Trophoblast cell (in vitro differentiated cells and primary cell): ENCODE data around the gene PRKRIP1.

Experiments
- DNase-seq, 2 donors: peaks; one replicate each; pipeline ENCODE4 v3.0.0-alpha.2; 2016
- H2AFZ ChIP-seq: 2 replicates; pipeline ENCODE4 v1.6.1; 2013; ENCODE audit warnings: low read length, moderate library complexity, mild to moderate bottlenecking; ENCODE audit not compliant: insufficient read depth, poor library complexity
- H2AK5ac ChIP-seq: 2 replicates; pipeline ENCODE4 v1.6.1; 2013; ENCODE audit warnings: mild to moderate bottlenecking, low read length
- H2BK120ac ChIP-seq: 2 replicates; pipeline ENCODE4 v1.6.1; 2013; ENCODE audit warnings: low read length, mild to moderate bottlenecking, moderate library complexity; ENCODE audit not compliant: insufficient read depth, poor library complexity
- H2BK12ac ChIP-seq: 2 replicates; pipeline ENCODE4 v1.6.1; 2013; ENCODE audit warnings: mild to moderate bottlenecking, low read length, moderate library complexity
- H2BK5ac ChIP-seq: 2 replicates; pipeline ENCODE4 v1.6.1; 2013; ENCODE audit warnings: low read length, low read depth, moderate library complexity, mild to moderate bottlenecking; ENCODE audit not compliant: poor library complexity
- H3K14ac ChIP-seq: 2 replicates; pipeline ENCODE4 v1.6.1; 2013; ENCODE audit warnings: mild to moderate bottlenecking, low read length
- H3K18ac ChIP-seq: 2 replicates; pipeline ENCODE4 v1.6.1; 2013; ENCODE audit warnings: mild to moderate bottlenecking, low read length
- H3K23ac ChIP-seq: 2 replicates; pipeline ENCODE4 v1.6.1; 2013; ENCODE audit warnings: low read length
- H3K27ac ChIP-seq: 2 replicates; pipeline ENCODE4 v1.5.1; 2013; ENCODE audit warnings: low read depth, mild to moderate bottlenecking, inconsistent platforms, low read length, moderate library complexity
- H3K27me3 ChIP-seq: 2 replicates; pipeline ENCODE4 v1.6.1; 2013; ENCODE audit warnings: inconsistent platforms, mild to moderate bottlenecking, low read length, moderate library complexity; ENCODE audit not compliant: insufficient read depth
- H3K36me3 ChIP-seq, 2 experiments: 1 replicate in 1 of 2; 2 replicates in 1 of 2; pipeline ENCODE4 v1.6.1; 2013; ENCODE audit warnings: low read length in 2 of 2, mild to moderate bottlenecking in 2 of 2, moderate library complexity in 1 of 2; ENCODE audit not compliant: insufficient read depth in 2 of 2, control insufficient read depth in 1 of 2
- H3K4ac ChIP-seq: 2 replicates; pipeline ENCODE4 v1.6.1; 2013; ENCODE audit warnings: low read depth, mild to moderate bottlenecking, low read length, moderate library complexity
- H3K4me1 ChIP-seq, 2 experiments: 1 replicate in 1 of 2; 2 replicates in 1 of 2; pipeline ENCODE4 v1.6.1; 2013; ENCODE audit warnings: low read length in 2 of 2, mild to moderate bottlenecking in 2 of 2, moderate library complexity in 1 of 2; ENCODE audit not compliant: insufficient read depth in 2 of 2, control insufficient read depth in 1 of 2
- H3K4me2 ChIP-seq: 2 replicates; pipeline ENCODE4 v1.6.1; 2013; ENCODE audit warnings: inconsistent platforms, mild to moderate bottlenecking, low read length, moderate library complexity
- H3K4me3 ChIP-seq: 2 replicates; pipeline ENCODE4 v1.5.1; 2013; ENCODE audit warnings: mild to moderate bottlenecking, low read depth, low read length, inconsistent platforms
- H3K79me1 ChIP-seq: one replicate; pipeline ENCODE4 v1.6.1; 2013; ENCODE audit warnings: low read length
- H3K79me2 ChIP-seq: 2 replicates; pipeline ENCODE4 v1.6.1; 2013; ENCODE audit warnings: low read length, mild to moderate bottlenecking; ENCODE audit not compliant: control insufficient read depth, insufficient read depth, poor library complexity
- H3K9ac ChIP-seq: 2 replicates; pipeline ENCODE4 v1.6.1; 2013; ENCODE audit warnings: mild to moderate bottlenecking, low read length
- H3K9me3 ChIP-seq: 2 replicates; pipeline ENCODE4 v1.6.1; 2013; ENCODE audit warnings: low read depth, mild to moderate bottlenecking, control low read depth, inconsistent platforms, low read length; ENCODE audit not compliant: insufficient read depth
- H4K12ac ChIP-seq: 2 replicates; pipeline ENCODE4 v1.6.1; 2013; ENCODE audit warnings: low read depth, mild to moderate bottlenecking, low read length, moderate library complexity
- H4K8ac ChIP-seq: 2 replicates; pipeline ENCODE4 v1.6.1; 2013; ENCODE audit warnings: low read depth, mild to moderate bottlenecking, low read length, moderate library complexity
- H4K91ac ChIP-seq: one replicate; pipeline ENCODE4 v1.6.1; 2013; ENCODE audit warnings: low read depth, mild to moderate bottlenecking, low read length, moderate library complexity
- WGBS: extraction: QIAGEN DNeasy Blood & Tissue Kit; methylation state at CpG from one replicate; pipeline ENCODE4 v1.1.7; 2013; ENCODE audit warnings: missing lambda C conversion rate; ENCODE audit not compliant: insufficient read length, insufficient coverage; ENCODE audit errors: extremely low coverage; 5-methylcytosine and 5-hydroxymethylcytosine counted together

Gene PRKRIP1

DNA sequence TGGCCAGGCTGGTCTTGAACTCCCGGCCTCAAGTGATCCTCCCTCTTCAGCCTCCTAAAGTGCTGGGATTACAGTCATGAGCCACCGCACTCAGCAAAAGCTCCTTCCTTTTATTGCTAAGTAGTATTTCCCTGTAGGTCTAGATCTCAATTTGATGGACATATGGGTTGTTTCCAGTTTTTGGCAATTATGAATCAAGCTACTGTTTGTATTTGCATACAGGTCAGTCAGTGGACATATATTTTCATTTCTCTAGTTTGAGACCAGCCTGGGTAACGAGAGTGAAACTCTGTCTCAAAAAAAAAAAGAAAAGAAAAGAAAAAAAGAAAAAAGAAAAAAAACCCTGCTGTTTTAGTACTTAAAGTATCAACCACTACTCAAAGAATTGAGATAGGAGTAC is 6.4 kb upstream of the PRKRIP1 start:
- Histone ChIP-seq H2AK5ac (no peak overlapping the region), H3K79me1 (peaks cover 9% of the 10 kb centered on the region), H4K91ac (no peak overlapping the region), H4K12ac (no peak overlapping the region), H3K36me3 (peaks cover 15% of the 10 kb centered on the region in 2 experiments), H3K79me2 (no peaks in the 10 kb centered on the region), H3K4me2 (no peak overlapping the region), H4K8ac (no peak overlapping the region), H3K4me3 (no peak overlapping the region), H3K9me3 (no peaks in the 10 kb centered on the region), H3K18ac (no peak overlapping the region), H3K14ac (no peak overlapping the region), H3K9ac (no peak overlapping the region), H2BK12ac (no peak overlapping the region), H3K23ac (no peak overlapping the region), H3K27me3 (no peaks in the 10 kb centered on the region), H3K4me1 (peaks cover 3 to 5% of the 10 kb centered on the region in 2 experiments), H2BK120ac (no peak overlapping the region), H2AFZ (no peak overlapping the region), H3K27ac (no peak overlapping the region), H3K4ac (no peak overlapping the region), H2BK5ac (no peak overlapping the region)
- DNase-seq = no peak
- WGBS = no CpG with 5 or more reads among the region's 3 CpGs

- no peak overlapping the region for H2BK5ac ChIP-seq
- no peak overlapping the region for H3K4me3 ChIP-seq
- no peak overlapping the region for H3K14ac ChIP-seq
- H3K23ac ChIP-seq = no peak overlapping the region
- no peak overlapping the region for H3K9ac ChIP-seq
- no CpG with 5 or more reads among the region's 12 CpGs for WGBS
- H3K27ac ChIP-seq = no peak overlapping the region
- no peak overlapping the region for H2AFZ ChIP-seq
- no peak overlapping the region for H3K4me2 ChIP-seq
- peak; percentile 88 to 96 for DNase-seq
- no peak overlapping the region for H4K8ac ChIP-seq
- no peak overlapping the region for H3K4ac ChIP-seq
- H4K91ac ChIP-seq = no peak overlapping the region
- H3K36me3 ChIP-seq = peaks cover 12 to 15% of the 10 kb centered on the region in 2 experiments
- no peak overlapping the region for H2BK120ac ChIP-seq
- peaks cover 4% of the 10 kb centered on the region for H3K79me2 ChIP-seq
- no peaks in the 10 kb centered on the region for H3K27me3 ChIP-seq
- no peak overlapping the region for H2AK5ac ChIP-seq
- peaks cover 5 to 6% of the 10 kb centered on the region in 2 experiments for H3K4me1 ChIP-seq
- H3K79me1 ChIP-seq = peaks cover 15% of the 10 kb centered on the region
- no peaks in the 10 kb centered on the region for H3K9me3 ChIP-seq
- no peak overlapping the region for H4K12ac ChIP-seq
- H3K18ac ChIP-seq = no peak overlapping the region
- H2BK12ac ChIP-seq = no peak overlapping the region
Measured at GRCh38 chr7:102390697-102391484, 5.3 kb upstream of the PRKRIP1 start.

GRCh38 chr7:102392330-102392729 is 3.8 kb upstream of the PRKRIP1 start:
- H3K4me1 ChIP-seq = peaks cover 6 to 9% of the 10 kb centered on the region in 2 experiments
- no CpG with 5 or more reads among the region's 1 CpG for WGBS
- peak overlapping the region; percentile 65 for H2AK5ac ChIP-seq
- H2BK12ac ChIP-seq = peak overlapping the region; percentile 76
- H3K4me2 ChIP-seq = no peak overlapping the region
- no peak overlapping the region for H3K4me3 ChIP-seq
- H3K23ac ChIP-seq = no peak overlapping the region
- H4K8ac ChIP-seq = no peak overlapping the region
- peak overlapping the region; percentile 67 for H4K91ac ChIP-seq
- no peaks in the 10 kb centered on the region for H3K27me3 ChIP-seq
- H3K14ac ChIP-seq = no peak overlapping the region
- no peak overlapping the region for H3K18ac ChIP-seq
- H3K9me3 ChIP-seq = no peaks in the 10 kb centered on the region
- no peak overlapping the region for H3K9ac ChIP-seq
- no peak overlapping the region for H2AFZ ChIP-seq
- DNase-seq = no peak
- no peak overlapping the region for H3K4ac ChIP-seq
- H4K12ac ChIP-seq = no peak overlapping the region
- H2BK5ac ChIP-seq = peak overlapping the region; percentile 29
- peaks cover 8% of the 10 kb centered on the region for H3K79me2 ChIP-seq
- H3K79me1 ChIP-seq = peaks cover 19% of the 10 kb centered on the region
- peaks cover 4 to 10% of the 10 kb centered on the region in 2 experiments for H3K36me3 ChIP-seq
- peak overlapping the region; percentile 35 for H3K27ac ChIP-seq
- H2BK120ac ChIP-seq = peak overlapping the region; percentile 44

GRCh38 chr7:102393467-102393866 is 2.7 kb upstream of the PRKRIP1 start:
- WGBS = no CpG with 5 or more reads among the region's 9 CpGs
- Histone ChIP-seq H4K91ac (peak overlapping the region; percentile 25), H4K8ac (no peak overlapping the region), H3K36me3 (peaks cover 6 to 7% of the 10 kb centered on the region in 2 experiments), H4K12ac (no peak overlapping the region), H3K79me2 (peaks cover 8% of the 10 kb centered on the region), H3K9ac (no peak overlapping the region), H2AFZ (no peak overlapping the region), H3K4me3 (no peak overlapping the region), H3K23ac (no peak overlapping the region), H3K9me3 (no peaks in the 10 kb centered on the region), H3K4me1 (peaks cover 6 to 9% of the 10 kb centered on the region in 2 experiments), H2BK120ac (peak overlapping the region; percentile 30), H3K79me1 (peaks cover 19% of the 10 kb centered on the region), H2BK12ac (no peak overlapping the region), H2BK5ac (peak overlapping the region; percentile 59), H3K18ac (no peak overlapping the region), H3K27me3 (no peaks in the 10 kb centered on the region), H3K4me2 (peak overlapping the region; percentile 50), H3K14ac (no peak overlapping the region), H2AK5ac (no peak overlapping the region), H3K27ac (peak overlapping the region; percentile 83), H3K4ac (no peak overlapping the region)
- peak; percentile 96 to 99 for DNase-seq
